Left lung (tissue), 10 donors: Measurements from ENCODE around the gene RCAN1. TPM values are rescaled to one million over a fixed set of nuclear protein-coding genes. Genes with fewer than 3 reads are reported as not detected.
"Not testable (repeated sequence)": the region's sequence is repeated elsewhere in the genome, so short reads cannot be mapped to it uniquely, and the experiment has no call there.

Source experiments
- ATAC-seq: fragments of 200-7000 bp; cut with Tn5 transposase; one replicate; pipeline ENCODE4 v1.9.1; 2020; ENCODE audit warnings: moderate library complexity
- DNase-seq, 4 donors: peaks; one replicate each; pipeline ENCODE4 v3.0.0-alpha.2; 2013 to 2020
- H3K27ac ChIP-seq, 2 donors: fragments of 200-600 bp; sonication (generic) in 1 of 2; one replicate each; pipeline versions ENCODE4 v1.5.0 to v1.8.0; 2020 to 2021
- H3K27me3 ChIP-seq, 2 donors: fragments of 200-600 bp; sonication (generic) in 1 of 2; one replicate each; pipeline versions ENCODE4 v1.5.0 to v1.8.0; 2020 to 2021
- H3K36me3 ChIP-seq, 2 donors: fragments of 200-600 bp; sonication (generic) in 1 of 2; one replicate each; pipeline versions ENCODE4 v1.5.0 to v1.8.0; 2020 to 2021
- H3K4me1 ChIP-seq, 2 donors: fragments of 200-600 bp; one replicate each; pipeline ENCODE4 v1.8.0; 2021
- H3K4me3 ChIP-seq, 2 donors: fragments of 200-600 bp; sonication (generic) in 1 of 2; one replicate each; pipeline versions ENCODE4 v1.5.0 to v1.8.0; 2020 to 2021; ENCODE audit warnings: mild to moderate bottlenecking in 1 of 2
- H3K9me3 ChIP-seq, 2 donors: fragments of 200-600 bp; sonication (generic) in 1 of 2; one replicate each; pipeline versions ENCODE4 v1.5.0 to v1.8.0; 2020 to 2021
- intact Hi-C, 2 donors: fragments of 100-400 bp; cut with DNase I; formaldehyde crosslinking; loops; one replicate each; pipeline versions ENCODE4 v1.11.2 to v1.14.2; 2022
- polyA plus RNA-seq, 6 donors: library from polyadenylated mRNA; unstranded; fragments of 120-200 nt; gene quantifications; one replicate each; pipeline ENCODE4 v1.2.1, GENCODE V29; 2013; ENCODE audit not compliant: insufficient read length in 6 of 6
- total RNA-seq, 2 donors: library from RNA; stranded (reverse); fragmentation: NEBNext Ultra II Directional; extraction: Animal tissue kit (Norgen Biotek cat#: 25700); gene quantifications; one replicate each; pipeline ENCODE4 v1.2.1, GENCODE V29; 2021
- TF ChIP-seq, protein P1 (sequence below), 2 donors: fragments of 200-600 bp; sonication (generic) in 1 of 2; IDR thresholded peaks; one replicate each; pipeline versions ENCODE4 v1.5.0 to v1.8.0; 2021; ENCODE audit warnings: antibody characterized with exemption in 2 of 2
- donor health status: DM: no; HTN: yes; CAD: no.
- donor health status: DM: no; HTN: no; CAD: no.

The RCAN1 gene
- total and polyA plus RNA-seq, 8 donors = 16.9 to 62.6 (median 20.2) TPM

DNA sequence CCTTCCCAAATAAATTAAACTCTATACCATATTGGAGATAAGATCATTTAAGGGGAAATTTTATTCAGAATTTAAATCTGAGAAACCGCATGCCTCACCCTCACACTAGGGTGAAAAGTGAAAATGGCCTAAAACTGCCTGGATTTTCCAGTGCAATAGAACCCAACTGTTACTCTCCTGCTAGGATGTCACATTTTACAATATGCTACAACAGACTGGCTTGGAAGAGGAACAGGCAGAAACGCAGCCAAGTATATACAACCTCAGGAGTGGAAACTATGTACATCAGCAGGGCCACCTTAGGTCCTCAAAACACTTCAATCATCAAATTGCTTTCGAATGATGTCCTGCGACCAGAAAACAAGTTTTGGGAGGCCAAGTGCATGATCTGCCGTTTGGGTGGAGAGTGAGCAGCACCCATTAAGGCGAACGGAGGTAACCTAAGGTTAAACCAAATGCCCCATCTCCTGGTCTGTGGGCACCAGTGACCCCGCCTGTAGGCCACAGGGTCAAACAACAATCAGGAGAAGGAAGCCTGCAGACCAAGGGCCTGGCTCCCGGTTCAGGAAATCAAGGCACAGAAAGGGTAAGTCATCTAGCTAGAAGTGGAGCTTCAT lies 4.9 kb downstream of the RCAN1 start:
- H3K27ac ChIP-seq = no peak overlapping the region
- ATAC-seq (no peak), DNase-seq (no peak)
- H3K9me3 ChIP-seq = no peaks in the 10 kb centered on the region
- H3K4me3 ChIP-seq = no peak overlapping the region
- no peaks in the 10 kb centered on the region for H3K27me3 ChIP-seq
- TF ChIP-seq, protein P1, sequence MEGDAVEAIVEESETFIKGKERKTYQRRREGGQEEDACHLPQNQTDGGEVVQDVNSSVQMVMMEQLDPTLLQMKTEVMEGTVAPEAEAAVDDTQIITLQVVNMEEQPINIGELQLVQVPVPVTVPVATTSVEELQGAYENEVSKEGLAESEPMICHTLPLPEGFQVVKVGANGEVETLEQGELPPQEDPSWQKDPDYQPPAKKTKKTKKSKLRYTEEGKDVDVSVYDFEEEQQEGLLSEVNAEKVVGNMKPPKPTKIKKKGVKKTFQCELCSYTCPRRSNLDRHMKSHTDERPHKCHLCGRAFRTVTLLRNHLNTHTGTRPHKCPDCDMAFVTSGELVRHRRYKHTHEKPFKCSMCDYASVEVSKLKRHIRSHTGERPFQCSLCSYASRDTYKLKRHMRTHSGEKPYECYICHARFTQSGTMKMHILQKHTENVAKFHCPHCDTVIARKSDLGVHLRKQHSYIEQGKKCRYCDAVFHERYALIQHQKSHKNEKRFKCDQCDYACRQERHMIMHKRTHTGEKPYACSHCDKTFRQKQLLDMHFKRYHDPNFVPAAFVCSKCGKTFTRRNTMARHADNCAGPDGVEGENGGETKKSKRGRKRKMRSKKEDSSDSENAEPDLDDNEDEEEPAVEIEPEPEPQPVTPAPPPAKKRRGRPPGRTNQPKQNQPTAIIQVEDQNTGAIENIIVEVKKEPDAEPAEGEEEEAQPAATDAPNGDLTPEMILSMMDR (IDR thresholded peaks at IDR 0.05) = no peak
- H3K4me1 ChIP-seq = peaks cover 0 to 22% of the 10 kb centered on the region in 2 donors
- intact Hi-C loops = no loop called here
- no peaks in the 10 kb centered on the region for H3K36me3 ChIP-seq

GRCh38 chr21:34609244-34609932 lies 5.5 kb downstream of the RCAN1 start:
- no peak for DNase-seq
- Histone ChIP-seq H3K4me1 (peaks cover 0 to 22% of the 10 kb centered on the region in 2 donors), H3K9me3 (no peaks in the 10 kb centered on the region), H3K27me3 (no peaks in the 10 kb centered on the region), H3K4me3 (no peak overlapping the region), H3K36me3 (no peaks in the 10 kb centered on the region), H3K27ac (no peak overlapping the region)
- intact Hi-C loops = no loop called here
- TF ChIP-seq, protein P1 (IDR thresholded peaks at IDR 0.05) = no peak
- ATAC-seq = no peak

- intact Hi-C loops, DNase-seq, H3K27me3 ChIP-seq: not testable (repeated sequence)
Measured at GRCh38 chr21:34607376-34607775, 7.5 kb downstream of the RCAN1 start.

DNA sequence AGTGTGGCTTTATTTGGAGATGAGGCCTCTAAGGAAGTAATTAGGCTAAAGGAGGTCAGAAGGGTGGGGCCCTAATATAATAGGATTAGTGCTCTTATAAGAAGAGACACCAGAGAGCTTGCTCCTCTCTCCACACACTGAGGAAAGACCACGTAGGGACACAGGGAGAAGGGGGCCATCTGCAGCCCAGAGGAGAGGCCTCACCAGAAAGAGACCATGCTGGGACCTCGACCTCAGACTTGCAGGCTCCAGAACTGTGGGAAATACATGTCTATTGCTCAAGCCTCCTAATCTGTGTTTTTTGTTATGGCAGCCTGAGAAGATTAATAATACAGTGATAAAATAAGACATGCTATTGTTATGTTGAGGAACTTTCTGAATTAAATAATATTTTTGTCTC lies 8.3 kb downstream of the RCAN1 start:
- TF ChIP-seq, protein P1 (IDR thresholded peaks at IDR 0.05) = no peak
- ATAC-seq = no peak
- no peak overlapping the region for H3K27ac ChIP-seq
- intact Hi-C loops = no loop called here
- no peak for DNase-seq
- peaks cover 0 to 10% of the 10 kb centered on the region in 2 donors for H3K4me1 ChIP-seq
- no peak overlapping the region for H3K4me3 ChIP-seq
- no peaks in the 10 kb centered on the region for H3K9me3 ChIP-seq
- no peaks in the 10 kb centered on the region for H3K36me3 ChIP-seq
- no peaks in the 10 kb centered on the region for H3K27me3 ChIP-seq

More at GRCh38 chr21:34607376-34607775, 7.5 kb downstream of the RCAN1 start:
- not testable (repeated sequence) for ATAC-seq, H3K27ac ChIP-seq, H3K4me3 ChIP-seq, H3K36me3 ChIP-seq, H3K9me3 ChIP-seq
- peaks cover 0 to 13% of the 10 kb centered on the region in 2 donors for H3K4me1 ChIP-seq

GRCh38 chr21:34606051-34606450 lies 8.9 kb downstream of the RCAN1 start:
- Histone ChIP-seq H3K4me1 (peaks cover 0 to 10% of the 10 kb centered on the region in 2 donors), H3K9me3 (no peaks in the 10 kb centered on the region), H3K27ac (no peak overlapping the region), H3K36me3 (no peaks in the 10 kb centered on the region), H3K4me3 (no peak overlapping the region), H3K27me3 (no peaks in the 10 kb centered on the region)
- no peak for ATAC-seq
- no peak for DNase-seq
- intact Hi-C loops = no loop called here
- TF ChIP-seq, protein P1 (IDR thresholded peaks at IDR 0.05) = no peak

- DNase-seq, intact Hi-C loops, H3K36me3 ChIP-seq, ATAC-seq, H3K27ac ChIP-seq, H3K27me3 ChIP-seq, H3K9me3 ChIP-seq, H3K4me3 ChIP-seq: not testable (repeated sequence)
- peaks cover 0 to 10% of the 10 kb centered on the region in 2 donors for H3K4me1 ChIP-seq
Measured at GRCh38 chr21:34604956-34605355, 10.0 kb downstream of the RCAN1 start.
